MV-4-11 (cell line): ENCODE results near the gene OR8B2.
"Not testable (repeated sequence)": the region's sequence is repeated elsewhere in the genome, so short reads cannot be mapped to it uniquely, and the experiment has no call there.

Experiments used
- DNase-seq: peaks from one replicate; lab custom pipeline; 2025; lab: John Stamatoyannopoulos, UW

The OR8B2 gene, protein sequence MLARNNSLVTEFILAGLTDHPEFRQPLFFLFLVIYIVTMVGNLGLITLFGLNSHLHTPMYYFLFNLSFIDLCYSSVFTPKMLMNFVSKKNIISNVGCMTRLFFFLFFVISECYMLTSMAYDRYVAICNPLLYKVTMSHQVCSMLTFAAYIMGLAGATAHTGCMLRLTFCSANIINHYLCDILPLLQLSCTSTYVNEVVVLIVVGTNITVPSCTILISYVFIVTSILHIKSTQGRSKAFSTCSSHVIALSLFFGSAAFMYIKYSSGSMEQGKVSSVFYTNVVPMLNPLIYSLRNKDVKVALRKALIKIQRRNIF

DNA sequence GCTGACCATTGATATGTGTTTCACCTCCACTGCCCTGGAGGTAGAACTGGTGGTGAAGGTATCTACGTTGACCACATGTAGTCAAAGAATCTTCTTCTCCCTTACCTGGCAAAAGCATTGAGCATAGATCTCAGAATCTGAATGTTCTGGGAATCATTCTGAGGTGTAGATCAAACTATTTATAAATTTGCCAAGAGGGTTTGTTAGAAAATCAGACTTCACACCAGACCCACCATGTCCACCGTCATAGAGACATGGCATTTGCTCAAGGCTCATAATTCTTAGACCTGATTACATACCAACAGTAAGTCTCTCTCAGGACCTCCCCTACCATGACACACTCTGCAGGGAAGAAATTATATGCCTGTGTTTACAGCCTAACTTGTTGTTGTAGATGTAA is at the start of gene OR8B2:
TSS of gene OR8B2 (minus strand) at position 101 of the 400 bp plus-strand sequence. CDS start 1,156 bp downstream, outside the sequence.
- no peak for DNase-seq

DNA sequence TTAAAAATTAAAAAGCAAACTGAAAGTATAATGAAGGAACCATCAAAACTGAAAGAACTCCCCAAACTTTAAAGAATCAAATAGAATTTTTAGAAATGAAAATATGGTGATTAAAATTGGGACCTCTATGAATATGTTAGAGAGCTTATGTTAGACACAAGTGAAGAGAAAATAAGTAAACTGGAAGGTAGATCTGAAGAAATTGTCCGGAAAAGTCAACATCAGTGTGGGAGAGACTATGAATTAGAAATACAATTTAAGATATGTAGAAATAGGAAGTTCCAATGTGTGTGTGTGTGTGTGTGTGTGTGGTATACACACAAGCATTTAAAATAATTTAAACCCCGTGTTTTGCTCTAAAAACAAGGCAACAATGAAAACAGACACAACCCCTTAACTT is 45.3 kb upstream of the OR8B2 start:
- DNase-seq = no peak

DNA sequence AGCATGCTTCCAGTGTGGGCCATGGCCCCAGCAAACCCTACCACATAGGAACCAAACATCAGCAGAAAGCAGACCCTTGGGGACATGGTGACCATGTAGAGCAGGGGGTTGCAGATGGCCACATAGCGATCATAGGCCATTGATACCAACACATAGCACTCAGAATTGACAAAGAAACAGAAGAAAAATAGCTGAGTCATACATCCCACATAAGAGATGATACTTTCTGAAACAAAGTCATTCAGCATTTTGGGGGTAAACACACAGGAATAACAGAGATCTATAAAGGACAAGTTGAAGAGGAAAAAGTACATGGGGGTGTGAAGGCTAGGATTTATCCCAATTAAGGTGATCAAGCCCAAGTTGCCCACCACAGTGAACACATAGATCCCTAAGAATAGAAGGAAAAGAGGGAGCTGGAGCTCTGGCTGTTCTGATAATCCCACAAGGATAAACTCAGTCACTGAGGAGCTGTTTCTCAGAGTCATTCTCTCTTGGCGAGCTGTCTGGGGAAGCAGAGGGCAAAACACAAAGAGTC is 40.2 kb upstream of the OR8B2 start, which contains the start of gene OR8B4:
TSS of gene OR8B4 (minus strand) at position 488 of the 538 bp plus-strand sequence. CDS start at position 488, 0 bp downstream.
- no peak for DNase-seq

DNA sequence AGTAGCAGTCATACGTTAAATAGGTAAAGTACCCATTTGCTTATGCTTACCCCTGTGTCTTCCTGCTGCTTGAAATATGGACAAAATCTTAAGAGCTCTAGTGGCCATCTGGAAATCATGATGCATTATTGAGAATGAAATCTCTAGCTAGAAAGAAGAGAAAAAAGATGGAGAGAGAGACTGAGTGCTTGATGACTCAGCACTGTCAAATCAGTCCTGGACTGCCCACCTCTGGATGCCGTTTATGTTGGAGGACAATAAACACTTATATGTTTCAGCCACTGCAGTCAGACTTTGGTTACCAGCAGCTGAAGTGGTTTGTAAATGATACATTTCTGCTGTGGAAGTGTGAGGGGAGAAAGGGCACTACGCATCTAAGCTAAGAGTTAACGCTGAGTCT is 36.7 kb upstream of the OR8B2 start:
- DNase-seq = no peak

DNA sequence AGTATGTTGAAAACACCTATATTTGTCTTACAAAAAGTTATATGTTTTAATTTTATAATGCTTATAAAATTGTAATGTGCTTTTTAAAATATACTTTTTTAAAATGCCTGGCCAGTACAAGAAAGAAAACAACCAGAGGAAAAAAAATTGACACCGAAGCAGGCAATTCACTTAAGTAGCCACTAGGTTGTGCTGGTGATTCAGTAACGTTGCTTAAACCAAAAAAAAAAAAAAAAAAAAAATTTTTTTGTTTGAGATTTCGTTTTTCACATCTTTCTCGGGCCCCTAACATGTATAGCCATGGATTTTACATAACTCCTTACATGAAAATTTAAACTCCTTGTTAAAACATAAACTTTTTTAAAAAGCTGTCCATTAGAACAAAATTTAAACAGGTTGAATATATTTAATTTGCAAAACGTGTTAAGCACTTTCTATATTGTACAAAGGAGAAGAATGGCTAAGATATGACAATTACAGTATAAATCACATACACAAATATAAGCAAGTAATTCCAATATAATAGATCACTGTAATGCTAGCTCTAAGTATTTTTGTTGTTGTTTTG is 31.1 kb upstream of the OR8B2 start:
- DNase-seq = peak; percentile 24

DNA sequence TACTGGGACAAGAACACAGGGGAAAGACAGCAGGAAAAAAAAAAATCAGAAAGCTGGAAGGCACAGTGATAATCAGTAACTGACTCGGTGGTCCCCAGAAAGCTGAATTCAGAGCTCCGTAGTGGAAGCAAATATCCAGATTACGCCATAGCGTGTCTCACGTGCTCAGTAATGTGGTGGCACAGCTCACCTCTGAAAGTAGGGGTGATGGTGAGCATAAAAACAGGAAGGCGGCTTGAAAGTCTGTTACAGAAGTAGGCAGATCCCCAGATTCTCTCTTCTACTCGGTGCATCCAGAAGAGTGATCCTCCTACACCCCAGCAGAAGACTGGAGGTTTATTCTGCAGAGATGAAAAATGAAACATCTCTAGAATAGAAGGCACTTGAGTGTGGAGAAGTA is 25.6 kb upstream of the OR8B2 start:
- DNase-seq = no peak

DNA sequence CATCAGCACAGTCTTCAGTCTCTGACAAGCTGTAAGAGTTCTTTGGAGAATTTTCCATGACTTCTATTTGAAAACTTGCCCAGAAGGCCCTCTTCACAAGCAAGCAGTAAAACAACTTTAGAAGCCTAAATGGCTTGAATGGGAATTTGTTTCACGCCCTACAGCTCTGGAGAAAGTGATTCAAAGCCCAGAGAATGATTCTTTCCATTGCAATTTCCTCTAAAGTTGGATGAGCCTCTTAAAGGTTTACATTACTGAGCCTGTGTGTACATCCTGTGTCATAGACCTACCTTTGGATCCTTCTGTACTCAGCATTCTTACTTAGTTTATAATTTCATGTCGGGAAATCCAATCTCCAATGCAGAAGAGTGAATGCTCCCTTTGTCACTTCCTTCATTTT is 21.3 kb upstream of the OR8B2 start:
- DNase-seq = no peak

DNA sequence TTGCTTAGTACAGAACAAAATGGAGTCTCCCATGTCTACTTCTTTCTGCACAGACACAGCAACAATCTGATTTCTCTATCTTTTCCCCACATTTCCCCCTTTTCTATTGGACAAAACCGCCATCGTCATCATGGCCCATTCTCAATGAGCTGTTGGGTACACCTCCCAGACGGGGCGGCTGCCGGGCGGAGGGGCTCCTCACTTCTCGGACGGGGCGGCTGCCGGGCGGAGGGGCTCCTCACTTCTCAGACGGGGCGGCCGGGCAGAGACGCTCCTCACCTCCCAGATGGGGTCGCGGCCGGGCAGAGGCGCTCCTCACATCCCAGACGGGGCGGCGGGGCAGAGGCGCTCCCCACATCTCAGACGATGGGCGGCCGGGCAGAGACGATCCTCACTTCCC is 18.9 kb upstream of the OR8B2 start:
- not testable (repeated sequence) for DNase-seq

DNA sequence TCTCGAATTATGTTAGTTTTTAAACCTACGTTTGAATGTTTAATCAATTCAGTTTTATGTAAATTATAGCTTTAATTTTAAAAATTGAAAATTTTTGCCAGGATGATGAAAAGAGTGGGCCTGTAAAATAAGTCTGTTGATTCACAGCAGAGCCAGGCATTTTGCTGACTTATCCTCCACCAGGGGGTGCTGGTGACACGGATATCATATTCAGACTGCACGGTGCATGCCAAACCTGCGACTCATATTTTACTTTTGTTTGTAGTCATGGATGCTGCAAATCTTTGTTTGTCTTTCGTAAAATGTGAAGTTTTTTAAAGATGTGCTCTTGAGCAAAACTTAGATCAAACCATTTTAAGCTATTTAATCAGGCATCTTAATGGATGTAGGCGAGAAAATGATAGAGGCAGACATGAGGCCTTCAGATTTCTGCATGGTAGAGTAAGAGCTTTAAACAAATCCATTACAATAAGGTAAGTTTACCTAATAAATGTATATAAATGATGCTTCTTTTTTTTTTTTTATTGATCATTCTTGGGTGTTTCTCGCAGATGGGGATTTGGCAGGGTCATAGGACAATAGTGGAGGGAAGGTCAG is 18.1 kb upstream of the OR8B2 start:
- DNase-seq = peak; percentile 61

DNA sequence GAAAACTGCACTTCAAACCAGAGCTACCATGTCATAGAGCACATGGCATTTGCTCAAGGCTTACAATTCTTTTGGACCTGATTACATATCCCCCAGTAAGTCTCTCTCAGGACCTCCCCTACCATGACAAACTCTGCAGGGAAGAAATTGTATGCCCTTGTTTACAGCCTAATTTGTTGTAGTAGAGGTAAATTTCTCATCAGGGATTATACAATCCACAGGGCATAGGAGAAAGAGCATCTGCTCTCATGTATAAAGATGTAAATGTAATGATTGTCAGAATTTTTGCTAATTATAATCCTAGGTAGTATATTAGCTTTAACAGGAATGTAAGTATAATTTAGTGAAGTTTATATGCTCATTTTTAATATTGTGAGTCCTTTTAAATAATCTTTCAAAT is 14.6 kb upstream of the OR8B2 start, which contains the start of gene OR8B3:
TSS of gene OR8B3 (minus strand) at position 101 of the 400 bp plus-strand sequence. CDS start 1,673 bp downstream, outside the sequence.
- DNase-seq = no peak

DNA sequence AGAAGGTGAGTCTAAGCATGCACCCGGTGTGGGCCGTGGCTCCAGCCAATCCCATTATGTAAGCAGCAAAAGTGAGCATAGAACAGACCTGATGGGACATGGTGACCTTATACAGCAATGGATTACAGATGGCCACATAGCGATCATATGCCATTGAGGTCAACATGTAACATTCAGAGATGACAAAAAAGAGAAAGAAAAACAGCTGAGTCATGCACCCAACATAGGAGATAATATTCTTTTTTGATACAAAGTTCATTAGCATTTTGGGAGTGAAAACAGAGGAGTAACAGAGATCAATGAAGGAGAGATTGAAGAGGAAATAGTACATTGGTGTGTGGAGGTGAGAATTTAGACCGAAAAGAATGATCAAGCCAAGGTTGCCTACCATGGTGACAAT is 12.5 kb upstream of the OR8B2 start:
- DNase-seq = not testable (repeated sequence)

DNA sequence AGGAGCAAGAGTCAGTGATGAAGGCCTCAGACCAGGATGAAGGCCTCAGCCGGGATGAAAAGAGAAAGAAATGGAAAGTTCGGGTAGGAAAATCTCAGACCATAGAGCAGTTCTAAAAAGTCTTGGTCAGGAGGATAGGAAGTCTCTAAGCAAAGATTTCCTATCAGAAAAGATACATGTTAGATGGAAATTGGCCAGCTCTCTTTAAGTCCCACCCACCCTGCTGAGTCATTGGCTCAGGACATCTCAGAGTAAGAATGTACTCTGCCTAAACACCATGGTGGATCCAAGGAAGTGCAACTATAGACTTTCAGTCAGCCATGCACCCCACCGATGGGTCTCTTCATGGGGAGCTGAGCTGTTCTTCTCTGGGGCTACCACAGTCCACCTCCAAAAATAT is 10.1 kb upstream of the OR8B2 start:
- DNase-seq = peak; percentile 6

DNA sequence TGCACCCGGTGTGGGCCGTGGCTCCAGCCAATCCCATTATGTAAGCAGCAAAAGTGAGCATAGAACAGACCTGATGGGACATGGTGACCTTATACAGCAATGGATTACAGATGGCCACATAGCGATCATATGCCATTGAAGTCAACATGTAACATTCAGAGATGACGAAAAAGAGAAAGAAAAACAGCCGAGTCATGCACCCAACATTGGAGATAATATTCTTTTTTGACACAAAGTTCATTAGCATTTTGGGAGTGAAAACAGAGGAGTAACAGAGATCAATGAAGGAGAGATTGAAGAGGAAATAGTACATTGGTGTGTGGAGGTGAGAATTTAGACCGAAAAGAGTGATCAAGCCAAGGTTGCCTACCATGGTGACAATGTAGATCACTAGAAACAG is 1.4 kb downstream of the OR8B2 start:
- not testable (repeated sequence) for DNase-seq

DNA sequence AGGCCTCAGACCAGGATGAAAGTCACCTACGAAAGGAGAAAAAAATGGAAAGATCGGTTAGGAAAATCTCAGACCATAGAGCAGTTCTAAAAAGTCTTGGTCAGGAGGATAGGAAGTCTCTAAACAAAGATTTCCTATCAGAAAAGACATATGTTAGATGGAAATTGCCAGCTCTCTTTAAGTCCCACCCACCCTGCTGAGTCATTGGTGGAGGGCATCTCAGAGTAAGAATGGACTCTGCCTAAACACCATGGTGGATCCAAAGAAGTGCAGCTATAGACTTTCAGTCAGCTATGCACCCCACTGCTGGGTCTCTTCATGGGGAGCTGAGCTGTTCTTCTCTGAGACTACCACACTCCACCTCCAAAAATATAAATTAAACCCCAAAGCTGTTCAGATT is 3.7 kb downstream of the OR8B2 start:
- DNase-seq = no peak

DNA sequence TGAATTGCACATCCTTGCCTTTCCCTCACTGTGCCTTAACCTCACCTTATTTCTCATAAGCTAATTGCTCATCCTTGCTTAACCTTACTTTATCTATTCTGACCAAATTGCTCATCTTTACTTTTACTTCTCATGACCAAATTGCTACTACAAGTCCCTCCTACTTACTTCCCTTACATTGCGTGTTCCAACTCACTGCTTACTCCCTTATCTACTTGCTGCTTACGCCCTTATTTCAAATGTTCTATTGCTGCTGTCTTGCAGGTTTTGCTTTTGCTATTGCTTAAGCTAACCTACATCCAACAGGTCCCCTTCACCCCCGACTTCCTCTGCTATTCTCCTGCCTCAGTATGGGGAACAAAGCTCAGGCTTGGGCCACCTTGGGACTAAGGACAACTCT is 8.0 kb downstream of the OR8B2 start:
- DNase-seq = no peak

DNA sequence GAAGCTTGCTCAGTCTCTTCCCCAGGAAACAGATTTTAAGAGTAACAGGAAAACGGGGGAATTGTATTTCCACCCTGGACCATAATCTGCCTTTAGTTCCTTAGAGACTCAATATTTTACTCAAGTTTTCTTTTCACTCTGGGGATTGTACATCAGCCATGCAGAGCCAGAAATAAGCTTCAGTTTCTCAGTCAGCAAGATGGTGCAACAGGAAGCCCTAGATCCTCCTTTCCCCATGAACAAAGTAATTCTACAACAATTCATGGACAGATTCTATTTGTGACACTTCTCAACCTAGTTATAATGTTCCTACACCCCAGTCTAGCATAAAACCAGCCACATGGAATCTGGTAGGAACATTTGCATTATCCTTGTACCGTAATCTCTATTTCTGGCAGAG is 24.7 kb downstream of the OR8B2 start:
- peak; percentile 61 for DNase-seq

DNA sequence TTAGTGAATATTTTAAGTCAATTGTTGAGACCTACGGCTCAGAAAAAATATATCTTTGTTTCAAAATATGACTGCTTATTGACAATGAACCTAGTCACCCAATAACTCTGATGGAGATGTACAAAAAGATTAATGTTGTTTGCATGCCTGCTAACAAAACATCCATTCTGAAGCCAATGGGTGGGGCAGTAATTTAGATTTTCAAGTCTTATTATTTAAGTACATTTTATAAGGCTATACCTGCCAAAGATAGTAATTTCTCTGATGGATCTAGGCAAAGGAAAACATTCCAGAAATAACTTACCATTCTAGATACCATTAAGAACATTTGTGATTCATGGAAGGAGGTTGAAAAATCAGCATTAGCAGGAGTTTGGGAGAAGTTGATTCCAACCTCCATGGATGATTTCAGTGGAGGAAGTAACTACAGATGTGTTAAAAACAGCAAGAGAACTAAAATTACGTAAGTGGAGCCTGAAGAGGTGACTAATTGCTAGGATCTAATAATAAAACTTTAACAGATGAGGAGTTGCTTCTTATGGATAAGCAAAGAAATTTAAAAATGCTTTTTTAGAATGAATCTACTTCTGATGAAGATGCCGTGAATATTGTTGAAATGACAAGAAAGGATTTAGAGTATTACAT is 37.9 kb downstream of the OR8B2 start:
- peak; percentile 65 for DNase-seq

DNA sequence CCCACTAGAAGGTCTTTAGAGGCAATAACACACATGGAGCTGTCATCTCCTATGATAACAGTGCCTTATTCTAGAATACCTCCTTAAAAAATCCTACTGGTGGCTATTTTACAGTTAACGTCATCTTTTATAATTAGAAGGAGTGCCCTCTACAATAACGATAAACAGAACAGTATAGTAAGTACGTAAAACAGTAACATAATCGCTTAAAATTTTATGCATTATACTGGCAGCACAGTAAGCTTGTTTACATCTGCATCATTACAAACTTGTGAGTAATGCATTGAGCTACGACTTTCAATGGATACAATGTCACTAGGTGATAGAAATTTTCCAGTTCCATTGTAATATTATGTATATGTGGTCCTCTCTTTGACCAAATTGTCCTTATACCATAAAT is 40.0 kb downstream of the OR8B2 start:
- DNase-seq = no peak

DNA sequence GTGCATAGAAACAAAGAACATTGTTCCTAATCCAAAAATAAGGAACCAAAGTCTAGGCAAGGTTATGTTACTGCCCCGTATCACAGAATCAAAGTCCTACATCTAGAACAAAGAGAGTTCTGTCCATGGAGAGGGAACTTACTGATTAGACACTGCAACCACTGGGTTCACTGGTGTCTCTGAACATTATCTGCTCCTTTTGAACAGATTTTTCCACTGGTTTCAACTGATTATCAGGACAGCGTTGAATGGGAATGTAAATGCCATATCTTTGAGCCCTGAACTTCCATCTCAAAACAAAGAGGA is 44.2 kb downstream of the OR8B2 start:
- DNase-seq = no peak

DNA sequence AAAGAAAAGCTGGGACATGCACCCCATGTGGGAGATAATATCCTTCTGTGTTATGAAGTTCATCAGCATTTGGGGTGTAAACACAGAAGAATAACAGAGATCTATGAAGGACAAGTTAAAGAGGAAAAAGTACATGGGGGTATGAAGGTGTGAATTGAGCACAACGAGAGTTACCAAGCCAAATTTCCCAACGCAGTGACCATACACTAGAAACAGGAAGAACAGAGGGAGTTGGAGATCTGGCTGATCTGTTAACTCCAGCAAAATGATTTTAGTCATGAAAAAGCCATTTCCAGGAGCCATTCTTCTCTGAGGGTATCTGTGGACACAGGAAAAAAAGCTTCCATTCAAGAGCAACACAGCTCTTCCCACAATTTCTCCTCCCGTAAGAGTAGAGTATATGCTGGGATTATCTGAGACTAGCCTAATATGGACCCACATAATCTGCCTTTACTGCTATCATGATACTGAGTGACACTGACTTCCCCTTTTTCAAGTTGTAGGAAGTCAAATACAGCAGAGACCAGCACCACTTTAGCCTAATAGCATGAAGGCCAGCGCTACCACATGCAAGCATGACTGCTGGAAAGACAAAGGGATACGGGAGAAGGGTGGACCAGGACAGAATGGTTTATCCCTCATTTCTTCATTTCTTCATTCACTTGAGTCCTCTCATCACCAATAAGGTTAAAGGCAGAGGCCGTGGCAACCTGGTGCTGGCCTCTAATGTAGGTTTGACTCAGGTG is 44.7 kb downstream of the OR8B2 start:
- peak; percentile 66 for DNase-seq
